IPS-15b (cell line): ENCODE measurements around the gene XG.

Source experiments
- H3K27me3 ChIP-seq: one replicate; pipeline ENCODE4 v1.6.1; 2013; ENCODE audit warnings: low read length; ENCODE audit not compliant: control insufficient read depth, insufficient read depth
- H3K36me3 ChIP-seq: one replicate; pipeline ENCODE4 v1.6.1; 2013; ENCODE audit warnings: low read length; ENCODE audit not compliant: control insufficient read depth, insufficient read depth
- H3K4me1 ChIP-seq: one replicate; pipeline ENCODE4 v1.6.1; 2013; ENCODE audit warnings: mild to moderate bottlenecking, low read length; ENCODE audit not compliant: control insufficient read depth, insufficient read depth
- H3K4me3 ChIP-seq: one replicate; pipeline ENCODE4 v1.5.1; 2013; ENCODE audit warnings: low read depth, low read length
- H3K9ac ChIP-seq: one replicate; pipeline ENCODE4 v1.6.1; 2013; ENCODE audit warnings: low read depth, mild to moderate bottlenecking, low read length
- H3K9me3 ChIP-seq: one replicate; pipeline ENCODE4 v1.6.1; 2013; ENCODE audit warnings: mild to moderate bottlenecking, low read length; ENCODE audit not compliant: control insufficient read depth, insufficient read depth

XG gene

DNA sequence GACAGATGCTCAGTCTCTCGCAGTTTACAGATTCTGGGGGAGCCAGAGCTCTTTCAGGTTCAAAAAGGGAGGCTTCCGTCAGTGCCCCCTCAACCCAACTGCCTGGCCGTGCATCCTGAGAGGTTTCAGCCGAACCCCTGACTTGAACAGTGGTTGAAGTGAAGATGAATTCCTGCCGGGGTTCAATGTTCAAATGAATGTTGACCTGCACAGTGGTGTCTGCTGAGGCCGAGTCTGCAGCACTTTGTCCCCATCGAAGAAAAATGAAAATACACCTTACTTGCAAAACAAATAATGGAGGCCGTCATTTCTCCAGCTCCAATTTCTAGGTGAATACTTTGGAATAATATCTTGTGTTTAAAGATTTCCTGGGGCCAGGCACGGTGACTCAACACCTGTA, 110.6 kb downstream of the XG start:
- peaks cover 40% of the 10 kb centered on the region for H3K36me3 ChIP-seq
- H3K27me3 ChIP-seq: no peaks in the 10 kb centered on the region
- no peak overlapping the region for H3K4me3 ChIP-seq
- no peak overlapping the region for H3K9ac ChIP-seq
- H3K9me3 ChIP-seq: no peaks in the 10 kb centered on the region
- H3K4me1 ChIP-seq: peaks cover 4% of the 10 kb centered on the region

DNA sequence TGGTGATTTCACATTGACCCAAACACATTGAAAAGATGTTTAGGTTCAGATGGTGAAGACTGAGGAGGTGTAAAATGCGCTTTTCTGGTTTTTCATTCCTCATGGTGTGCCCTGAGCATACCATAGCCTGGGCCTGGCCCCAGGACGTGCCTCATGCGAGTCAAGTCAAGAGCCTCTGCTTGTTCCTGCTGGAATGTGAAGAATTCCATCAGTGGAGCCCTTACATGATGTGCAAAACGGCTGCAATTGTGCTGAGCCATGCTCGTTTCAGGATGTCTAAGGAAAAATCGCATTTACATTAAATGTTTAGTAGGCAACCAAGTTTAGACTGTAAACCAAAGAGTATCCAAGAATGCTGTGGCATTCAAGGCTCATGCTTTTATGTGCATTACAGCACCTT, 111.8 kb downstream of the XG start:
- Histone ChIP-seq H3K27me3 (no peaks in the 10 kb centered on the region), H3K4me3 (no peak overlapping the region), H3K36me3 (peaks cover 40% of the 10 kb centered on the region), H3K4me1 (peaks cover 4% of the 10 kb centered on the region), H3K9me3 (no peaks in the 10 kb centered on the region), H3K9ac (no peak overlapping the region)
